ENCODE data around the gene DAAM1.
A peak's percentile ranks its signal among the peaks of the same experiment; 100 is the strongest.

DAAM1 gene

DNA sequence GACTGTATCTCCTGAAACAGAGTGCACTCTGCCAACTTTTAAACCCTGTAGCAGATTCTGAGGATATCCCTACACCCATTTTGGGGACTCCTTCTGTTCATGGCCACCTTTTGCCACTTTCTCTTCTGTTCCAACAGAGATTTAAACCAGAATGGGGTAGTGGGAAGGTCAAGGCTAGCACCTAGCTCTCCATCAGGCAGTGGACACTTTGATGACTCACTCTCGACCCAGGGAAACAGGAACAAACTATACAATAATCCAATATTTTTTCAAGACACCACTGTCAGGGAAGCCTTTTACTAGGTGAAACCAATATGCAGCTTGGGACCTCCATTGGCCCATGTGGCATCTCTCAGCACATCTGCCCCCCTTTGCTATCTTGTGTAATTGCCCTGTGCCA, 103.6 kb downstream of the DAAM1 start:
- no peak for DNase-seq (ENCODE audit: low spot score)

DNA sequence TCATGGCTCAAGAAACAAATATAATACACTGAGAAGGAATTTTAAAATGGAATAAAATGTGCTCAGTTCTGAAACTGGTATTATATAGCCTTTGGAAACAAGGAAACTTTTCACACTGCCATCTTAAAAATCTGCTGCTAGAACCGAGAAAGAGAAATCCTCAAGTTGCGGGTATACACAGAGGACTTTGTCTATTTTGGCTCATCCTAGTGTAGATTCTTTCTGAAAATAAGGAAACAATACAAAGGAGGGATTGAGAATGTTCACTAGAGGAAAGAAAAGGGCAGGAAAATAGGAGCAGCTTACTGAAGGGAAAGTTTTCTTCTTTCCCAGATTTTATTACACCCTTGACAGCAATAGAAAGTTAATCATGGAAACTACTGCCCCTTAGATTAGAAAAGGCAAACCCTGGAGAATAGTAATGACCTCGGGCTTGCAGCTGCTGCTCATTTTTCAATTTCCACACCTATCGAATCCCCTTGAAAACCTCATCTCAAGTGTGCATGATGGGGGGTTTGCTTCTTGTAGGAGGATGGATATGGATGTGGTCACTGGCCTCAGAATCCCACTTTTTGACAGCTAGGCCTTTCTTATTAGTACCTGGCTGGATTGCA, 104.6 kb downstream of the DAAM1 start:
- DNase-seq (ENCODE audit: low spot score) = no peak

DNA sequence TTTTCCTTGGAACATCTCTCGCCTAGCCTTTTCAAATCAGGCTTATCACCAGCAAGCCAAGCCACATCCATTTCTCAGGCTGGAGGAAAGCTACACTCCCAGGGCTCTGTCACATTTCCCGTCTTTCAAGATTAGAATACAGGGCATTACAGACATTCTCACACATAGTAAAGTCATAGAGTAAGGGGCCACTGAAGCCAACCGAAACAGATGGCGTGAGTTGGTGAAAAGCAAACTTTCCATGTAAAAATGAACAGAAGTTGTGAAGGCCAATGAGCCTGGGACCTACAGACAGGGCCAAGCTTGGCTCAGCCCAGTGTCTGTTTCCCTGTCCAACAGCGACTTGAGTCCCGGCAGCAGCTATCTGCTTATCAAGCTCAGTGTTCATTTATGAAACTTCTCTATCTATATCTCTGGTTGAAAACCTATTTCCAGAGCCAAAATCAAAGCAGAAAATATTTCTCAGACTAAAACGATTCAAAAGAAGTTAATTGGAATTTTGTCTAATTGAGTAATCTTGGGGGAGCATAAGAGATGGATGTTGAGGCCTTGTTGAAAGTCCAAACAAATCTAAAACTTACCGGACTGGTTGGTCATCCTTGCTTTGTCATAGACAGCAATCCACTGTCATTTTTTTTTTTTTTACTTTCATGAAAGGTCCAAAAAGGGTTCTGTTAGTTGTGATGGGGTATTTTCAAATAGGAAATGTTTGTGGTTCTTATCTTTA, 105.6 kb downstream of the DAAM1 start:
- DNase-seq (ENCODE audit: low spot score) = no peak

DNA sequence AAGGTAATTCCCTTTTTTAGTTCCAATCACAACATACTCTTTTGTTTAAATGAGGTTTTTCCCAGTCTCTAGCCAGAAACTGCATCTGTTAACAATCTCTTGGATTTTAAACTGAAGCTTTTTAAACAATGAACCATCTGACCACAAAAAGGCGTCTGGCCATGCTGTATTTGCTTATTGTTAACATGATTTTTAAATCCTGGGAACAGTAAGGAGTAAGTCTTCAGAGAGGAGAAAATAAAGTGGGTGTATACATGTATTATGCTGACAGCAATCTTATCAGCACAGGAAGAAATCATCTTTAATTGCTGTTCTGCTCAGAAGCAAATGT, 106.2 kb downstream of the DAAM1 start:
- no peak for DNase-seq (ENCODE audit: low spot score)

DNA sequence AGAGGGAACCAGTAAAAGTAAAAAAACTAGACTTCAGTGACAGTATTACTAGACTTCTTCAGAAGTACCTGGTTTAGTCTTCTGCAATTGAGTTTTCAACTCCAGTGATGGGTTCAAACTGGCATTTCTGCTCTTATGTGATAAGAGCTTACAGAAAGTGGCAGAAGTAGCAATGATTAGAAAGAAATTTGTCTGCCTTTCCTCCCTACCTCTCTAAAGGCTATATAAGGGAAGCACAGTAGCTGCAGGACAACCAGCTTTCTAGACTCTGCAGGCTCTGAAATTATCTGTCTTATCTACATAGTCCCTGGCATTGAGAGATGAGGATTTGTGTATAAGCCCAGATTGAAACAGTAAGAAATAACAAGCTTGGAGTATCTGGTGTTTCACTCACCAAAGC, 107.5 kb downstream of the DAAM1 start:
- no peak for DNase-seq (ENCODE audit: low spot score)

DNA sequence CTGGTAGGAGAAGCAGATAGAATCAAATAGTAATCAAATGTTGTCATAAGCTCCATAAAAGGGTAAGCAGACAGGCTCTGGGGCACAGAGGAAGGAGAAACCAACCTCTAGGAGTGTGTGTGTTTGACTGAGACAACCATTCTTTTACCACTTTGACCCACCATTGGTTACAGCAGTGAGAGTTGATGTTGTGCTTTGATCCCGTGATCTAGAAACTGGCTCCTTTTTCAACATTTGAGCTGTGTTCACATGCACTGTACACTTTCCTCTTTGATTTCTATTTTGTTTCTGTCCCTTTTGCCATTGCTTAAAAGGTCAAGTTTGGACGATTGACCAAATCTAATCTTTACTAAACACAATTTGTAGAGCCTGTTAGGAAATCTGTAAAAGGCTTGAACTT, 108.0 kb downstream of the DAAM1 start:
- no peak for DNase-seq (ENCODE audit: low spot score)

DNA sequence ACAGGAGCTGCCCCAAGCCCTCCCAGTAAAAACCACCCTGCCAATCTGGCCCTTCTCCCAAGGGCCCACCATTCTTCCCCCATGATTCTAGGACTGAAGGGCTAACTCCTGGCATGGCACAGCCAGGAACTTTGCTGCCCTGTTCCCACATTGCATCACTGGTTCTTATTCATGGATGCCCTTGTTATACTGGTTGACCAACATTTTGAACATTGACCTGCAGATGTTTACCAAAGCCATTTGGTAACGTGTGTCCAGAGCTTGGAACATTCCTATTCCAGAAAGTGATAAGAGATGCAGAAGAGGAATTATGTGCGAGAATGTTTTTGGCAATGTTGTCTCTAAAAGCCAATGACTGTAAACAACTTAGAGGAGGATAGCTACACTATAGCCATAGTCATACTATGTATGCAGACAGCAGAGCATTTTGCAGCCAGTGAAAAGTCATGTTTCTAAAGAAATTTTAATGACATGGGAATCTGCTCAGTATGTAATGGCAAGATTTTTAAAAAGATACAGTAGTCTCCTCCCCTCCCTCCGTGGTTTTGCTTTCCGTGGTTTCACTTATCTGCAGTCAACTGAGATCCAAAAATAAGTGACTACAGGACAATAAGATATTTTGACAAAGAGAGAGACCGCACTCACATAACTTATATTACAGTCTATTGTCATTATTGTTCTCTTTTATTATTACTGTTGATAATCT, 108.8 kb downstream of the DAAM1 start:
- no peak for DNase-seq (ENCODE audit: low spot score)

DNA sequence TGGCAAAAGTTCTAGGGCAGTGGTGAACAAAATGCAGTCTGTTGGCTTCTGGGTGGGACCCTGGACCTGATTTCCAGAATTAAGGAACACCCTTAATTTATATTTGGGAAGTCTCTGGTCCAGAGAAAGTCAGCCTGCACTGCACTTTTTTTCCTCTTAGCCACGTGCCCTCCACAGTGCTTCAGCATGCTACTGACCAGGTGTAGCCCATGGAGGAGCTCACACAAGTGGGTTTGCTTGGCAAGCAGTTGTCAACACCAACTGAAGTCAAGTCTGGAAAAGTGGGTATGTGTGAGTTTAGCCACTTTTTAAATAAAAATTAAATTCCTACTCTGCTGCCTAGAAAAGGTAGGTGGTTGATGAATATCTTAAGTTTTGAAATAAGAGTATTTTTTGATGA, 111.3 kb downstream of the DAAM1 start:
- DNase-seq (ENCODE audit: low spot score) = no peak

DNA sequence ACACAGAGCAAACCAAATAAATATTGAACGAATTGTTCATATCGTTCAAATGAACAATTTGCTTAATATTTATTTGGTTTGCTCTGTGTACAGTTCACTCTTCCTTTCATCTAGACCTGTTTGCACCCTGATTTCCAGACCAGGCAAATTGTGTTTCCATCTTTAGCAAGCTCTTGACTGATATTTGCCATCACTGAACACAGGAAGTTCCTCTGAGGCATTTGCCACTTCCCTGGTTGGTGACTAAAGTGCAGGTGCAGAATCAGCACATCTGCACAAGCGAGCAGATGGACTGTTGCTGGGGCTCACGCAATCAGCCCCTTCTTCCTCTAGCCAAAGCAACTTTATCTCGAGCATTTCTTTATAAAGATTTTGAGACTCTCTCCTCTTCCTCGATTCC, 112.9 kb downstream of the DAAM1 start:
- DNase-seq (ENCODE audit: low spot score) = peak; percentile 10

DNA sequence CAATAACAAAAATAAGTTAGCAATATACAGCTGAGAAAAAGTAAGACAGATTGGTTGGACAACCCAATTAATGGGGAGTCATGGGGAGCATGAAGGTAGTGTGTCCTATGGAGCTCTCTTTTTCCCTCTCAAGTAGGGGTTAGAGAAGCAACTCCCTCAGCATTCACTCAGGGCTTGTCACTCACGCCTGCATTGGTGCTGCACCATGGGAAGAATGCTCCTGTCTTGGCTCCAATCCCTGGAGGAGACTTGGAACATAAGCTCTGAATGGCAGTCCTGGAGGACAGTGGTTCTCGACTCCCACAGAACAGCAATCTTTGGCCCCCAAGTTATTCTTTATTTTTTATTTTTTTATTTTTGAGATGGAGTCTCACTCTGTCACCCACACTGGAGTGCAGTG, 113.8 kb downstream of the DAAM1 start:
- no peak for DNase-seq (ENCODE audit: low spot score)

DNA sequence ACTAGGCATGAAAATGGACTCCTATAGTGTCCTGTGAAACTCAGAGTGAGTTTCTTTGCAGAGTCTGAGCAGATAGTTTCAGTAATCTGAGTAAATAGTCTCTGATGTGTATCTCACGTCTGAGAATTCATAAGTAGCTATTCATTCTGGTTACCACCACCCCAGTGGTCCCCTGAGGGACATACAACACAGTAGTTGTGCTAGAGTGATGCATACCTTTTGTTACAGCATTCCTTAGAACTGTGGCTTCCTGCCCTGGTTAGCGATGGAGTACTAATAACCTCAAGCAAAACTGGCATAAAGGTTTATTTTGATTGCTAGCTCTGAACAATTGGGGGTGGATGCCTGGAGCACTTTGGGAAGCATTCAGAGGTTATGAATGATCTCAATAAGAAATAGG, 114.7 kb downstream of the DAAM1 start:
- DNase-seq (ENCODE audit: low spot score) = no peak

DNA sequence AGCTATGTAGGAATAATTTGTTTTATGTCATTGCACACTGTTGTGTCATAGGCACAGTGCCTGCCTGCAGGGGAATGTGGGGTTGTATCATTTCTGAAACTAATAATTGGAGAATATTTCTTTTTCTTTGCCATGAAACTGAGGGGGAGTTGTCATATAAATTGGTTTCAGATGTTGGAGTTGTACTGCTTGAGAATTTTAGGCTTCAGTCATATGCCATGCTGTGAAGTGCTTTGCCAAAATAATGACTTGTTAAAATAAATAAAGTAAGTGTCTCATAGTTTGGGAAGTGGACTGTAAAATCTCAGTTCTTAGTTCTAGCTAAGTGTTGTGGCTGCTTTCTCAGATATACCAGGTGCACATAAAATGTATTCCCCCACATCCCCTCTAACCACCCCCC, 116.8 kb downstream of the DAAM1 start:
- DNase-seq (ENCODE audit: low spot score) = no peak

DNA sequence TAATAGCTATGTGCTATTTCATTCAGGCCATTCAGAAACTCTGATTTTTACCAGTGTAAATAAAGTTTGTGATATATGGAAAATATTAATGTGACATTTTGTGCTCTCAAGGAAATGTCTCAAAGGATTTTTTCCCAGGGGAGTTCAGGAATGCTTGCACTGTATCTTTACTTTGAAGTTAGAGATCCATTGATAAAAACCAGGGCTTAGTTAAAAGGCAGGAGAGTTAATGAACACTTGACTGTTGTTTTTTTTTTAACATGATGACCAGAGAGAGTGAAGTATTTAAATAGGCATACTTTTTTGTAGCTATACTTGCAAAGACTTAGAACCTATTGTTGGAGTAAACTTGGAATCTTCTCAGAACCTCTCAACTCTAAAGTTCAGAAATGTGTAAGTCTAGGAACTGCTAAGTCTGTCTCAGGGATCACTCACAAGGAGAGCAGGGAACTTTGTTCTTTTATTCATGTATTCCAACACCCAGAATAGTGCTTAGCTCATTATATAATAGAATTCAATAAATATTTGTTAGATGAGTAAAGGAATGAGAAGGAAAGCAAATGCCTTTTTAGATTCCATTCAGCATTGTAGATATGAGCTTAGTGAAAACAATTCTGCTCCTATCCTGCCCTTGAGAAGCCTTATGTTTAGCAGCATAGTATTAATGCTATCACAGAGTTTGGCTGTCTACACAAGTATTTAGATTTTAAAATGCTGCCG, 117.5 kb downstream of the DAAM1 start:
- DNase-seq (ENCODE audit: low spot score) = no peak

DNA sequence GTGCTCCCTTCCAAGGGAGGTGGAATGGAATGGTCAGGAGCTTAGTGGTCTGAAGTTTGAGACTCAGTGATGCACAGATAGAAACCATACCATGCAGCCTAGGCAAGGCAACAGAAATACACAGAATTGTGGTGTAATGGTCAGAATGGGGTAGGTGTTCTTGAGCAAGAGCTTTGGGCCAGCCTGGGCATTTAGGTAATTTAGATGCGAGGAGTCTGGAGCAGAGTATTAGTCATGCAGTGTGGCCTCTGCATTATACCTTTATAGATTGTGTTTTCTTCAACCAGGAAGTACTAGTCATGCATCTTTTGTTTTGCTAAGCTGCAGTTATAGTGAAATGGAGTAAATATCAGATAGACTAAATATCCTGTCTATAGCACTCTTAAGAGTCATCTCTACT, 118.3 kb downstream of the DAAM1 start:
- no peak for DNase-seq (ENCODE audit: low spot score)

DNA sequence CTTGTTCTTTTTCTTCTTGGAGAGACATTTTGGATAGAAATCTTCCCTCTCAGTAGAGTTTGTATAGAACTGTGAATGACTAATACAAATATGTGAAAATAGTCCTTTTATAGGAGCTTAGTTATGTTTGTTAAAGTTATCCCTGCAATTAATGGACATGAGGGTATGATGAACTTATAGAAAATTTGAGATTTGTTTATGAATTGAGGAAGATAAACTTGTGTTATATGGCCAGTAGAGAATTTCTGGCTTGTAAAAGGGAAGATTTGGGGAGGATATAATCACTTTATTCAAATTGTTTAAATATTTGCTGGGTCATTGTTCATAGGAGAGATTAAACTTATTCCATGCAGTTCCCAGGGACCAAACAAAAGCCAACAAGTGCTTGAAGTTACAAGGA, 119.6 kb downstream of the DAAM1 start:
- DNase-seq (ENCODE audit: low spot score) = no peak

DNA sequence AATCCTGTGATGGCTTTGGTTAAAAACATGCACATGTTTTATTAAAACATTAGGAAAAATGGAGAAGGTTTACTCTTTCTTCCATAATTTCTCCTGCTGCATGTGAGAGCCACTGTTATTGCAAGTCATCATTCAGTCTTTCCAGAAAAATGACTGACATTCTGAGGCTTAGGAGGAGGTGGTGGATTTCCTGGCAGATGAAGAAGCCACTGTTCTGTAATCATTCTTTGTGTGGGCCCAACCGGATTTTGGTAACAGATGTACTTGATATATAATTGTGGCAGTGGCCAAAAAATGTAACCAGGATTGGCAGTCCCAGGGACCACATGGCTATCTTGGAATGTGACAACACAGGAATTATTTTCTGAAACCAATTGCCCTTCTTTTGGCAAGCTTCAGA, 120.2 kb downstream of the DAAM1 start:
- no peak for DNase-seq (ENCODE audit: low spot score)

DNA sequence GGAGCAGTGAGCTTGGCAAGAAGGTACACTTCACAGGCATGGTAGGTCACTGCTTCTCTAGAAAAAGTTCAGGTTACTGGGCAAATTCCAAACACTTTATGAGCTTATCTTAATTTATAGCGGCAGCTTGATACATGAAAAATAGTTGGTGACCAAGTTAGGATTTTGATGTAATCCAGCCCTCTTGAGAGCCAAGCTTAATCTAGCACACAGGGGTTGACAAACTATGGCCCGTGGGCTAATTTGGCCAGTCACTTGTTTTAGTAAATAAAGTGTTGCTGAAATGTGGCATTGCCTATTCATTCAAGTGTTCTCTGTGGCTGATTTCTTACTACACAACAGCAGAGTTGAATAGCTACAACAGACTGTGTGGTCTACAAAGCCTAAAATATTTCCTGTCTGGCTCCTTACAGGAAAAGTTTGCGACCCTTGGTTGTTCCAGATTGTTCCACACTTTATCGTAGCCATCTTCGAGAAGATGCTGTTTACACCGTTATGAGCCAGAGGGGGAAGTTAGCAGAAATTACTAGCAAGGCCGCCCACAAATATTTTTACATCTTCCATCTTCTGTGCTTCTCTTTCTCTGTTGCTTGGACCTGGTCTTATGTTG, 120.9 kb downstream of the DAAM1 start:
- no peak for DNase-seq (ENCODE audit: low spot score)

DNA sequence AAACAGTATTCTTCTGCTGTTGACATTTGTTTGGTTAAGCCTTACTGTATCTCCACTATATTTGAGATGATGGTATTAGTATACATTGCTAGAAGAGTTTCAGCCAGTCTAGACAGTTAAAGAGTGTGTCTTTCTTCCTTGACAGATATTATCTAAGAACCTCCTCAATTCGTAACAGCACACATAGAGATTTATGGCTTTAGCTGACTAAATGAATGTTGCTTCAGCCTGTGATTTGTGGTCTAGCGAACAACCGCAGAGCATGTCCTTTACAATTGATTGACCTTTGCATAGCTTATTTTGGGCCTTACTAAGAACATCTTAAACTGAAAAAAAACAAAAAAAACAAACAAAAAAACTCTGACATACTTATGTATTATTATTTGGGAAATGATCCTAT, 122.2 kb downstream of the DAAM1 start:
- DNase-seq (ENCODE audit: low spot score) = no peak

DNA sequence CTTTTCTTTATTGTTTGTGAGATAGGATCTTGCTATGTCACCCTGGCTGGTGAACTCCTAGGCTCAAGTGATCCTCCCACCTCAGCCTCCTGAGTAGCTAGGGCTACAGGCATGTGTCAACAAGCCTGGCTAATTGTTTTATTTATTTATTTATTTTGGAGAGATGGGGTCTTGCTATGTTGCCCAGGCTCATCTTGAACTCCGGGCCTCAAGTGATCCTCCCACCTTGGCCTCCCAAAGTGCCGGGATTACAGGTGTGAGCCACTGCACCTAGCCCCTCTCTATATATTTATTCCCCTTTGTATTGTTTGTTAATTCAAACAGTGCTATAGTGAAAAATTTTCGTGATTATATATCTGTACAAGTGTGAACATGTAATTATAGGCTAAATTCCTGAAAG, 123.3 kb downstream of the DAAM1 start:
- DNase-seq (ENCODE audit: low spot score) = no peak

DNA sequence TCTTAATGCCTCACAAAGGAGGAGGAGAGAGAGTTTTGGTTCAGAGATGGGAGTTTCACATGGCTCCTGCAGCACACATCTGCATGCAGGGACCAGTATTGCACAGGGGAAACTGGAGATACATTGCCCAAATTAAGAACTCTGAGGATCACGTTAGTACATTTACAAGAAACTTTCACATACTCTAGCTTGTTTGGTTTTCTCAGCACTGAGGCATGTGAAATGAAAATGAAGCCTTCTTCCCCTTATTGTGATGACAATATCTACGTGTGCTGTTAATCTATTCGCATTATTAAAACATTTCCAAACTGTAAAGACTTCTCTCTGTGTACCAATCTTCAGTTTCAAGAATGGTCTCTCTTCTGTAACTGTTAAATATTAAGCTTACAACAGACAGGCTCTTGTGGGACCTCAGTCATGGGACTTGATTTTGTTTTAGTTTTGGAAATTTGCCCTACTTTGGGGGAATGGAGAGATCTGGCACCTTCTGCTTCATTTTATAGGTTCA, 124.7 kb downstream of the DAAM1 start:
- DNase-seq (ENCODE audit: low spot score) = no peak

DNA sequence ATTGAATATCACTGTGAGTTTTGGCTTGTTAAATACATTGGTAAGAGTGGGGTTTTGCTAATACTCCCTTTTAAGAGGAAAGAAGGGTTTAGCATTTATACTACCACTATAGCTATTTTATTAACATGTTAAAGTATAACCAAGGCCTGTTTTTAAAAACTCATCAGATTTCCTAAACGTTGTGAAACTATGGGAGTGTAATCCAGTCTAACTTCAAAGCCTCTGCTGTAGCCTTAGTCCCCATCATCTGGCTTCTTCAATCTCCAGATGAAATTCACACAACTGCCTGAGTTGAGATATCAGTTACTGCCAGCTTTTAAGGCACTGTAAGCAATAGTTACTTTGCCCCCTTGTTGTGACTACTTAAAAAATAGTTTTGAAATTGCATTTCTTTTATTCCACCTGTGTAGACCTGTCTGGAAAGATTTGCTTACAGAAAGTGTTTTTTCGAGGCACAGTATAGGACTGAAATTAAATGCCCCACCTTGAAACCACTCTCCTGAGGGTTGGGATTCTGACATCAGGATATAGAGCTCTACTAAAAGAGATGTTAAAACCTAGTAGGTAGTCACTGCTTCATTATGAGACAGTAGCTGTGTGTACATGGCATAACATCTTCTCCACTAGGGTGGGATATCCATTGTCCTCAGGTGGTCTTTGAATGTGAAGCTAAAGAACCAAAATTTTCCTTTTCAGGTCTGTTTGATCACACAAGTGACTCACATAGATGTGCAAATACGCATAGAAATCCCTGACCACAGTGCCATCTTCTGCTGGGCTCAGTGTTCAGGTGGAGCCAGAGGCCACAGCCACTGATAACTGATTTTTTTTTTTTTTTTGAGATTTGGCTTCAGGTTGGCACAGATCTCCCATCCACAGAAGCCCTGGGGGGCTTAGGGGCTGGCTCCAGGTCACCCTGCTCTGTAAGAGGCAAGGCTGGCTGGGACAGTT, 125.5 kb downstream of the DAAM1 start:
- no peak for DNase-seq (ENCODE audit: low spot score)

All from putamen (tissue), 1 donor.